ENCODE measurements around the gene FXYD6. TPM values are rescaled to one million over a fixed set of nuclear protein-coding genes. Genes with fewer than 3 reads are reported as not detected.
A peak's percentile ranks its signal among the peaks of the same experiment; 100 is the strongest.

The FXYD6 gene
- total RNA-seq, 4 donors from 2014 or later: 7.0 to 27.0 (median 20.1) TPM

GRCh38 chr11:117823294-117823945 lies 53.0 kb downstream of the FXYD6 start:
- no peak for TF ChIP-seq POLR2A (IDR thresholded peaks at IDR 0.05)
- no peak for TF ChIP-seq CTCF (IDR thresholded peaks at IDR 0.05)
- intact Hi-C loops (cut with DNase I; ENCODE audit: low total_unique reads): loop anchor here (10.0 kb wide), 1 partner anchor 221 kb away; no protein-coding TSS in a partner anchor

GRCh38 chr11:117822074-117823033 lies 54.1 kb downstream of the FXYD6 start:
- DNase-seq (ENCODE audit: low spot score in 2 of 2): peak in 1 of 2 donors; percentile 68
- TF ChIP-seq POLR2A (IDR thresholded peaks at IDR 0.05) (no peak), CTCF (IDR thresholded peaks at IDR 0.05) (no peak)
- 67 to 87% methylated on average over 22 to 32 of the region's 33 CpGs for WGBS, 2 donors
- intact Hi-C loops (cut with DNase I; ENCODE audit: low total_unique reads): loop anchor here (10.0 kb wide), 1 partner anchor 222 kb away; no protein-coding TSS in a partner anchor
- no peak overlapping the region for H3K4me3 ChIP-seq (ENCODE audit: low read depth, poor library complexity, severe bottlenecking)

More at GRCh38 chr11:117823294-117823945, 53.0 kb downstream of the FXYD6 start:
- WGBS, 2 donors: 63 to 75% methylated on average over 18 of the region's 18 CpGs
- no peak overlapping the region for H3K4me3 ChIP-seq (ENCODE audit: low read depth, poor library complexity, severe bottlenecking)
- peak in 1 of 2 donors; percentile 81 for DNase-seq (ENCODE audit: low spot score in 2 of 2)

GRCh38 chr11:117821431-117821830 lies 55.0 kb downstream of the FXYD6 start:
- no peak for DNase-seq (ENCODE audit: low spot score in 2 of 2)
- TF ChIP-seq POLR2A (IDR thresholded peaks at IDR 0.05) (no peak), CTCF (IDR thresholded peaks at IDR 0.05) (no peak)
- 79 to 84% methylated on average over 12 of the region's 12 CpGs for WGBS, 2 donors
- H3K4me3 ChIP-seq (ENCODE audit: low read depth, poor library complexity, severe bottlenecking): no peak overlapping the region
- intact Hi-C loops (cut with DNase I; ENCODE audit: low total_unique reads): loop anchor here (10.0 kb wide), 1 partner anchor 223 kb away; no protein-coding TSS in a partner anchor

GRCh38 chr11:117820516-117820915 lies 55.9 kb downstream of the FXYD6 start:
- TF ChIP-seq POLR2A (IDR thresholded peaks at IDR 0.05): no peak
- no peak for TF ChIP-seq CTCF (IDR thresholded peaks at IDR 0.05)
- WGBS, 2 donors: 86 to 91% methylated on average over 10 of the region's 10 CpGs
- no peak overlapping the region for H3K4me3 ChIP-seq (ENCODE audit: low read depth, poor library complexity, severe bottlenecking)
- intact Hi-C loops (cut with DNase I; ENCODE audit: low total_unique reads): loop anchor here (10.0 kb wide), 1 partner anchor 224 kb away; no protein-coding TSS in a partner anchor
- no peak for DNase-seq (ENCODE audit: low spot score in 2 of 2)

- no peak overlapping the region for H3K4me3 ChIP-seq (ENCODE audit: low read depth, poor library complexity, severe bottlenecking)
- no peak for TF ChIP-seq POLR2A (IDR thresholded peaks at IDR 0.05)
- WGBS, 2 donors: 87% methylated on average over 11 of the region's 11 CpGs
- intact Hi-C loops (cut with DNase I; ENCODE audit: low total_unique reads): loop anchor here (10.0 kb wide), 1 partner anchor 225 kb away; no protein-coding TSS in a partner anchor
- DNase-seq (ENCODE audit: low spot score in 2 of 2): no peak
Measured at GRCh38 chr11:117820071-117820470, 56.4 kb downstream of the FXYD6 start.
